OCI-LY3 (cell line): Measurements from ENCODE around the gene STAT5B.
"Not testable (repeated sequence)": the region's sequence is repeated elsewhere in the genome, so short reads cannot be mapped to it uniquely, and the experiment has no call there.

Source experiments
- H2AFZ ChIP-seq: fragments of 200-600, 300-600 bp; shearing (Covaris generic); 2 replicates; pipeline ENCODE4 v1.6.0; 2014; ENCODE audit warnings: antibody characterized with exemption, low read depth, low read length
- H3K27ac ChIP-seq: fragments of 200-600, 300-600 bp; sonication (generic); 2 replicates; pipeline ENCODE4 v1.5.1; 2014; ENCODE audit warnings: mild to moderate bottlenecking, low read length, moderate library complexity, mixed read lengths
- H3K27me3 ChIP-seq: fragments of 200-600, 300-600 bp; sonication (generic); 2 replicates; pipeline ENCODE4 v1.6.1; 2014; ENCODE audit warnings: low read depth, low read length, mixed read lengths
- H3K36me3 ChIP-seq: fragments of 200-600, 300-600 bp; sonication (generic); replicated peaks from 2 replicates; pipeline ENCODE3; 2014; ENCODE audit warnings: low read depth, low read length, mixed read lengths
- H3K4me1 ChIP-seq: fragments of 300-600, 200-600 bp; sonication (generic); 2 replicates; pipeline ENCODE4 v1.6.1; 2014; ENCODE audit warnings: low read length, mixed read lengths
- H3K4me2 ChIP-seq: fragments of 200-600, 300-600 bp; sonication (generic); 2 replicates; pipeline ENCODE4 v1.6.1; 2014; ENCODE audit warnings: low read length, mixed read lengths
- H3K4me3 ChIP-seq: fragments of 300-600, 200-600 bp; sonication (generic); 2 replicates; pipeline ENCODE4 v1.5.1; 2014; ENCODE audit warnings: antibody characterized with exemption, mild to moderate bottlenecking, low read length, moderate library complexity
- H3K79me2 ChIP-seq: fragments of 300-600, 200-600 bp; shearing (Covaris generic); 2 replicates; pipeline ENCODE4 v1.6.1; 2014; ENCODE audit warnings: mild to moderate bottlenecking, low read length, mixed read lengths
- H3K9ac ChIP-seq: fragments of 300-600, 200-600 bp; shearing (Covaris generic); 2 replicates; pipeline ENCODE4 v1.6.0; 2014; ENCODE audit warnings: mild to moderate bottlenecking, low read length, moderate library complexity
- H3K9me3 ChIP-seq: fragments of 200-600, 300-600 bp; shearing (Covaris generic); 2 replicates; pipeline ENCODE4 v1.6.1; 2014; ENCODE audit warnings: low read length, mixed read lengths; ENCODE audit not compliant: insufficient read depth
- H4K20me1 ChIP-seq: fragments of 200-600, 300-600 bp; sonication (generic); 2 replicates; pipeline ENCODE4 v1.6.1; 2016; ENCODE audit warnings: low read length, mixed read lengths; ENCODE audit not compliant: insufficient read depth
- CTCF ChIP-seq: fragments of 200-600, 300-600 bp; sonication (generic); IDR thresholded peaks from 2 replicates; pipeline ENCODE4 v1.5.1; 2014; ENCODE audit warnings: antibody characterized with exemption, low read length, low read depth
- EZH2phosphoT487 ChIP-seq: fragments of 200-600 bp; shearing (Covaris generic); IDR thresholded peaks from 2 replicates; pipeline ENCODE4 v1.6.1; 2018; ENCODE audit warnings: antibody characterized with exemption, mixed run types, low read depth

The STAT5B gene

GRCh38 chr17:42188749-42189650 is 87.2 kb downstream of the STAT5B start:
- Histone ChIP-seq H3K79me2 (peaks cover 3% of the 10 kb centered on the region; the same call in 1 of the 2 replicates), H3K9ac (no peak overlapping the region), H3K4me1 (peaks cover 30% of the 10 kb centered on the region), H3K27ac (no peak overlapping the region), H3K4me3 (no peak overlapping the region), H3K36me3 (no peaks in the 10 kb centered on the region), H4K20me1 (no peaks in the 10 kb centered on the region), H3K27me3 (no peaks in the 10 kb centered on the region), H2AFZ (no peak overlapping the region), H3K4me2 (no peak overlapping the region), H3K9me3 (no peaks in the 10 kb centered on the region)
- TF ChIP-seq EZH2phosphoT487 (no peak), CTCF (no peak)

- no peaks in the 10 kb centered on the region for H3K36me3 ChIP-seq
- no peak overlapping the region for H3K4me2 ChIP-seq
- no peak overlapping the region for H2AFZ ChIP-seq
- H3K4me3 ChIP-seq, result no peak overlapping the region
- H3K4me1 ChIP-seq, result peaks cover 25% of the 10 kb centered on the region
- H4K20me1 ChIP-seq, result no peaks in the 10 kb centered on the region
- H3K27me3 ChIP-seq, result no peaks in the 10 kb centered on the region
- TF ChIP-seq CTCF (no peak), EZH2phosphoT487 (no peak)
- H3K79me2 ChIP-seq, result no peaks in the 10 kb centered on the region
- H3K9ac ChIP-seq, result no peak overlapping the region
- no peak overlapping the region for H3K27ac ChIP-seq
- no peaks in the 10 kb centered on the region for H3K9me3 ChIP-seq
Observed at GRCh38 chr17:42187833-42188232, 88.4 kb downstream of the STAT5B start.

- H3K9me3 ChIP-seq, H3K4me3 ChIP-seq, H3K36me3 ChIP-seq, H3K4me2 ChIP-seq, H2AFZ ChIP-seq, H3K27ac ChIP-seq, H3K9ac ChIP-seq, H3K27me3 ChIP-seq, H4K20me1 ChIP-seq, H3K79me2 ChIP-seq: not testable (repeated sequence)
- H3K4me1 ChIP-seq, result peaks cover 34% of the 10 kb centered on the region
Observed at GRCh38 chr17:42186191-42186590, 90.0 kb downstream of the STAT5B start.

- Histone ChIP-seq H3K9ac (no peak overlapping the region), H3K79me2 (no peaks in the 10 kb centered on the region), H3K4me3 (no peak overlapping the region), H3K36me3 (no peaks in the 10 kb centered on the region), H3K27ac (no peak overlapping the region), H3K4me1 (peaks cover 36% of the 10 kb centered on the region), H3K4me2 (no peak overlapping the region), H3K9me3 (no peaks in the 10 kb centered on the region), H4K20me1 (no peaks in the 10 kb centered on the region), H3K27me3 (no peaks in the 10 kb centered on the region), H2AFZ (no peak overlapping the region)
- TF ChIP-seq CTCF (no peak), EZH2phosphoT487 (no peak)
Observed at GRCh38 chr17:42185621-42185930, 90.6 kb downstream of the STAT5B start.
